HG03066 (cell line): ENCODE data around the gene CAMTA1.
A peak's percentile ranks its signal among the peaks of the same experiment; 100 is the strongest.
"Not testable (repeated sequence)": the region's sequence is repeated elsewhere in the genome, so short reads cannot be mapped to it uniquely, and the experiment has no call there.

Experiments
- ATAC-seq: cut with Tn5 transposase; IDR thresholded peaks from one replicate; pipeline ENCODE4 v1.9.1; 2021; ENCODE audit warnings: low read depth; ENCODE audit not compliant: unreplicated experiment

CAMTA1 gene

DNA sequence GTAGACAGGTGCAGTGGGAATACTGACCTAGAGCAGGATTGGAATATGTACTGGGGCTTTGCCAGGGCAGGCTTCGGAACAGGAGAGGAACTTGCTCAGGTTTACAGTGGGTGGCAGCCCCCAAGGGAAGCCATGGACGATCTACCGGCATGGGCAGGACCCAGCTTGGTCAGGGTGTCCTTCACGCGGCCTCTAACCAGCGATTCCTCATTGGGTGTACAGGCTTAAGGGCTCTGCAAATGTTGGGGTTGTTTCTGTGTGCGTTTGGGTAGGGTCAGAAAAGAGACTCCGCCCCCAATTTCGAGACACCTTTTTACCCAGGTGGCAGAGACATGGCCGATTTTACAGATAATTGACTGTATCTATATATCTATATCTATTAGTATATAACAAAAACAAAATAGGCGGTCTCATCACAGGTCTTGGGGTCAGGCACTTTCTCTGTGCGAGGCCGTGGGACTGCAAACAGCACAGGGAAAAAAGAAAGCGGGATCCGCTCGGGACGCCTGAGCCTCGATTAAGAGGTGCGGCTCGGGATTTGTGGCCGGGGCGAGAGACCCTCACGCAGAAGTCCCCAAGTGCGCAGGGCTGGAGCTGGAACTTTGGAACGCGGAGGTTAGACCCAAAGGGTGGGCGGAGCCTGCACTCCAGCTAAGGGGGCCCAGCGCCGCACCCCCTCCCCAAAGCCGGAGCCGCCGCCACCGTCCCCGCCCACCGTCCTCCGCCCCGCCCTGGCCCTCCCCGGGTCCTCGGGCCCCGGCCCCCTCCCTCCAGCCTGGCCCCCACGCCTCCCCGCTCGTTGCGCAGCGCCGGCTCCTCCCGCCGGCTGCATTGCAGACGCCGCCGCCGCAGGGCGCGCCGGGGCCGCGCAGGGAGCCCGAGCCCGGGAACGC, 918.3 kb downstream of the CAMTA1 start:
- no peak for ATAC-seq

DNA sequence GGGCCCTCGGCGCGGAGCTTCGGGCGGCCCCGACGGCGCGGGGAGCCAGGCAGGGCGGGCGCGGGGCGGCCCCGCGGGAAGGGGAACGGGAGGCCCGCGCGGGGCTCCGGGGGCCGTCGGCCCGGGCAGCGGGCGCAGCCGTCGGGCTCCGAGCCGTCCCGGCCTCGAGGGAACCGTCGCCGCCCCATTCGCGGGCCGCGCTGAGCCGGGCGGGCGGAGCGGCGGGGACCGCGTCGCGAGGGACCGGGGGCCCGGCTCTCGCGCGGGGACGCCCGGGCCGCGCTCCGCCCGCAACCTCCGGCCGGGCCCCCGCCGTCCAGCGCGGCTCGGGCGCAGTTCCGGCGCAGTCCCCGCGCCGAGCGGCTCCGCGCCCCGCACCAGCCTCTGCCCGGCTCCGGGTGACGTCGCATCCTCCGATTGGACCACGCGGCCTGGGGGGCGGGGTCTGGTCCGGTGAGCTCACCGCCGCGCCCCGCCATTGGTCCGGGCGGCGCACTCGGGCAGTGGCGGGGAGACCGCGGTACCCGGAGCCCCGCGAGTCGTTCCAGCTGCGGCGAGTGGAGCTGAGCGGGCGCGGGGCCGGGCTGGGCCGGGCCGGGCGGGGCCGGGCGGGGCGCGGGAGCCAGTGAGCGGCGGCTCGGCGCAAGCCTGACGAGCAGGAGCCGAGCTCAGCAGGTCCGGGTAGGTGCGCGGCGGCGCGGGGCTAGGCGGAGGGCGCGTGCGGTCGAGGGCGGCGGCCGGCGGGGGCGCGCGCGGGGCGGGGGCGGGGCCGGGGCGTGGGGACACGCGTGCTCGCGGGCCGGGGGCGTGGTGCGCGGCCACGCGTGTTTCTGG, 919.2 kb downstream of the CAMTA1 start:
- peak; percentile 94 for ATAC-seq

DNA sequence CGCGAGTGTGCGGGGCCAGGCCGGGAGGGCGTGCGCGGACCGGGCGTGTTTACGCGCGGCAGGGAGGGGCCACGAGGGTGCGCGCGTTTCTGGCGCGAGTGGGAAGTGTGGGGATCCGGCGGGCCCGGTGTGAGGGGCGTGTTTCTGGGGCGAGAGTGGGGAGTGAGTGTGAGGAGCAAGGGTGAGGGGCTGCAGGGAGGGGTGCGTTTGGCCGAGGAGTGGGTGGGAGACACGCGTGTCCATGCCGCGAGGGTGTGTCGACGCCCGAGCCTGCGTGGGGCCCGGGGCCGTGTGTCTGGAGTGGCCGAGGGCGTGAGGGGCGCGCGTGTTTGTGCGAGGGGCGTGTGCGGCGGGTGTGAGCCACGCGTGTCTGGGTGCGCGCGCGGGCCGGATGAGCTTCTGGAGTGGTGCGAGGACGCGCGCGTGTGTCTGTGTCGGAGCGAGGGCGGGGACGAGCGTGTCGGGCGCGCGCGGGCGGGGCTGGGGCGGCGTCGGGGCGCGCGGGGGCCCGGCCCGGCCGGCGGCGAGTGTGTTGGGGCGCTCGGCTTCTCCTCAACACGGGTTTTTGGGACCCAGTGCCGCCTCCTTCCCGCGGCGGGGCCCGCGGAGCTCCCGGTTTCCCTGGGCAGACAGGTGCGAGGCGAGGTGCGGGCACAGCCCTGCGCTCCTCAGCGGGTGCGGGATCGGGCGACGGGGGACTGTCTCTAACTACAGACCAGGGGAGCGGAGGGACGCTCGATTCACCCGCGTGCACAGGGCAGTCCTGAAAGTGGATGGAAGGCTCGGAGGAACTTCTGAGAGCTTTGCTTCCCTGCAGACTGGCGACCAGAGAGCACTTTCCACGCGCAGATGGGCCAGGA, 920.0 kb downstream of the CAMTA1 start:
- no peak for ATAC-seq

DNA sequence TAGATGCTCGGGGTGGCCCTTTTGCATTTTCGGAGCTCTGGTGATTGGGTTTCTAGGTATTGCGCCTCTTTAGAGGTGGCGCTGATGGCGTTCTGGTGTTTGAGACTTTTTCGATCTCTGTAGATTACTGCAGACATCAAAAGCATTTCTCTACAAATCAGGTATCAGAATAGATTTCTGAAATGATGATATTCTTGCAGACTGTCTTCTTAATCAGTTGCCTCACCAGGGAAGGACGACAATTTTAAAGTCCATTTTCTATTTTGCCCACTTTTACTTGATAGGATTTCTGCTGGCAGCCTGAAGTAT, 920.6 kb downstream of the CAMTA1 start:
- no peak for ATAC-seq

DNA sequence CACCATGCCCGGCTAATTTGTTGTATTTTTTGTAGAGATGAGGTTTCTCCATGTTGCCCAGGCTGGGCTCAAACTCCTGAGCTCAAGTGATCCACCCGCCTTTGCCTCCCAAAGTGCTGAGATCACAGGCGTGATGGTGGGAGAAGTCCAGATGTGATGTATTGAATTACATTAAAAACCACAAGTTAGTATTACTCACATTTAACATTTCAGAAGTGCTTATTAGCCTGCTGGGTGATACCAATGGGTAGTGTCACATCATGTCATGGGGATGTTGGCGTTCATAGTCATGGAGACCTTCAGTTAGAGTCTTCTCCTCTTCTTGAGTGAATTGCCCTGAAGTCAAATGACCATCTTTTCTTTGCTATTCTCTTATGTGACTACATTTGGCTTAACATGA, 922.3 kb downstream of the CAMTA1 start:
- no peak for ATAC-seq

DNA sequence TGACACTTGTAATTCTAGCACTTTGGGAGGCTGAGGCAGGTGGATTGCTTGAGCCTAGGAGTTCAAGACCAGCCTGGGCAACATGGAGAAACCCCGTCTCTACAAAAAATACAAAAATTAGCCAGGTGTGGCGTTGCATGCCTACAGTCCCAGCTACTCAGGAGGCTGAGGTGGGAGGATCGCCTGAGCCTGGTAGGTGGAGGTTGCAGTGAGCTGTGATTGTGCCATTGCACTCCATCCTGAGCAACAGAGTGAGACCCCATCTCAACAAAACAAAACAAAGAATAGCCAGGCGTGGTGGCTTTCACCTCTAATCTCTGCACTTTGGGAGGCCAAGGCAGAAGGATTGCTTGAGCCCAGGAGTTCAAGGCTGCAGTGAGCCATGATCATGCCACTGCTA, 922.8 kb downstream of the CAMTA1 start:
- ATAC-seq, result not testable (repeated sequence)

DNA sequence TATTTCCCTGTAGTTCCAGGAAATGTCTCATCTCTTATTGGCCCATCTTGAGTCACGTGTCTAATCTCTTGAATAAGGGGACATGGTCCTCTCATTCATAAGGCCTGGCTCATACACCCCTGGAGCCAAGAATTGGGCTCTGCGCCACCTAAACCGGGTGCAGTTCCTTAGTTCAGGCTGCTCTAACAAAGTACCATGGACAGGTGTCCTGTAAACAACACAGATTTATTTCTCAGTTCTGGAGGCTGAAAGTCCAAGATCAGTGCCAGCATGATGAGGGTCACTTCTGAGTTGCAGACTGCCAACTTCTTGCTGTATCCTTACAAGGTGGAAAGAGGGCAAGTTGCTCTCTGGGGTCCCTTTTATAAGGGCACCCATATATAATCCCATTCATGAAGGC, 925.6 kb downstream of the CAMTA1 start:
- ATAC-seq, result no peak

DNA sequence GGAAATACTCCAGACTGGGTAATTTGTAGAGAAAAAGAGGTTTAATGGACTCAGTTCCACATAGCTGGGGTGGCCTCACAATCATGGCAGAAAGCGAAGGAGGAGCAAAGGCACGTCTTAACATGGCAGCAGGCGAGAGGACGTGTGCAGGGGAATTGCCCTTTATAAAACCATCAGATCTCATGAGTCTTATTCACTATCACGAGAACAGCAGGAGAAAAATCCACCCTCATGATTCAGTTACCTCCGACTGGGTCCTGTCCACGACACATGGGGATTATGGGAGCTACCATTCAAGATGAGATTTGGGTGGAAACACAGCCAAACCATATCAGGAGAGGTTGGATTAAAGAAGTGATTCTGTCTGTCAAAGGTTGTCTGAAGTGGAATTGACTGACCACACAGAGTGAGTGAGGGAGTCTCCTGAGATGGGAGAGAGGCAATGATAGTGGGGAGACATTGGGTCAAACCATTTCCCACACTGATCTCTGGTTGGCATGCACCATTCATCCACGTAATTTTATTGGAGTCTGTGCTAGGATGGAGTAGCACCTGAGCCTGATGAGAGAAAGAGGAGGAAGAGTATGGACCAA, 927.6 kb downstream of the CAMTA1 start:
- ATAC-seq, result no peak

DNA sequence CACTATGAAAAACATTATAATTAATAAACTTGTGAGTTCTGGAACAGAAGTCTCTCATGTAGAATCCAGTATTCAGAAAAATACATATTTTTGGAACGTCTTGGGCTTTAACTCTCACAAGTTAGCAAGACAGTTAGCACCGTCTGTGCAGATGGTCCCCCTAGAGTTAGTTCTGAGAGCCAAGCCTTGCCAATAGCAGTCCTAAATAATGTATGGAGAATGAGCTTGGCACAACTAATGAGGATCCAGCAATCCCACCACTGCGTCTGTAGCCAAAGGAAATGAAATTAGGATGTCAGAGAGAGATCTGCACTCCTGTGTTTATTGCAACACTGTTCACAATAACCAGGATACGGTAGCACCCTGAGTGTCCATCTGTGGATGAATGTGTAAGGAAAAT, 931.3 kb downstream of the CAMTA1 start:
- ATAC-seq, result no peak

DNA sequence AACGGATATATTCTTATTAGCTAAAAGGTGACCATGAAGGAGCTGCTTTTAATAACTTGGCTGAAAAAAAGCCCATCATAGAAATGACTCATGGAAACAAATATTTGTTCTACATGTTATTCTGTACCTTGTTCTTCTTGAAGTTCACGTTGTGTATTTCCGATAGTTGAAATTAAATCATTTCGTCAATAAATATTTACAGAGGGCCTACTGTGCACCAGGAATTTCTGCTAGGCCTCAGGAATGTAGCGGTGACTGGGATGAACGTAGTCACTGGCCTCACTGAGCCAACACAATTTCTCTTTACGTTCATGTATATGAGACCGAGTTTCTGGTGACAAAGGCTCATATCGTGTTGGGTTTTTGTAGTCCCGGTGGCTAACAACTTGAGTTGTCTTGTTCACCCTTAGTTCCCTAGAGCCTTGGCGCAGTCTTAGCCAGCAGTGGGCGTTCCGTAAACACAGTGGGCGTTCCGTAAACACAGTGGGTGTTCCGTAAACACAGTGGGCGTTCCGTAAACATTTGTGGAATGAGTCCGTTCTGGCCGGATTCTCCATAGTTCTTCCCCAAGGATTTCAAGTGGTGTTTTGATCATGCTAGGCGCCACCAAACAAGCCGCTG, 932.6 kb downstream of the CAMTA1 start:
- ATAC-seq, result no peak

DNA sequence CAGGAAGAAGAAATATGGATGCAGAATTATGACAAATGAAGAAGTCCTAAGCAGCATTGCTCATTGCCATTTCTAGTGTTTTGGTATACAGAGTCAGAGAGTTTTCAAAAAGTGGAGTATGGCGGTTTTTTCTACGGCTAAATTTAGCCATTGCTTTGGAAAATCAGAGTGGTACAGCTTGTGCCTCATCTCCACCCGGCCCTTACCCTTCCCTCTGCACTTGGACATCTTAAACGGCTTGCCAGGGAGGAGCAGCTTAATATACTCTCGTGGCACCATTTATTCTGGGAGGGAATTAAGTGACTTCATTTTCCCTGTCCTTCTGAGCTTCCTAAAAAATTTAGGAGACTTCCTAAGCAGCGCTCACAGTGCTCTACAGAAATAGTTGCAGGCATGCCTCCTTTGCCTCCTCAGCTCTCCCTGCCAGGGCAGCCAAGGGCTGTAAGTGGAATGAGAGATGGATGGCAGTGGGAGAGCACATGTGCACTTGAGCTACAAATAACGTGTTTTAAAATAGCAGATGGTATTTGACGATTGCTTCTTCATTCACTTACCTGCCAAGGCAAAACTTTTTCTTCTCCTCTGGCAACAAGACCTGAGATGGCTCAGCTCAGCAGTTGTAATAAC, 934.3 kb downstream of the CAMTA1 start:
- ATAC-seq, result no peak

DNA sequence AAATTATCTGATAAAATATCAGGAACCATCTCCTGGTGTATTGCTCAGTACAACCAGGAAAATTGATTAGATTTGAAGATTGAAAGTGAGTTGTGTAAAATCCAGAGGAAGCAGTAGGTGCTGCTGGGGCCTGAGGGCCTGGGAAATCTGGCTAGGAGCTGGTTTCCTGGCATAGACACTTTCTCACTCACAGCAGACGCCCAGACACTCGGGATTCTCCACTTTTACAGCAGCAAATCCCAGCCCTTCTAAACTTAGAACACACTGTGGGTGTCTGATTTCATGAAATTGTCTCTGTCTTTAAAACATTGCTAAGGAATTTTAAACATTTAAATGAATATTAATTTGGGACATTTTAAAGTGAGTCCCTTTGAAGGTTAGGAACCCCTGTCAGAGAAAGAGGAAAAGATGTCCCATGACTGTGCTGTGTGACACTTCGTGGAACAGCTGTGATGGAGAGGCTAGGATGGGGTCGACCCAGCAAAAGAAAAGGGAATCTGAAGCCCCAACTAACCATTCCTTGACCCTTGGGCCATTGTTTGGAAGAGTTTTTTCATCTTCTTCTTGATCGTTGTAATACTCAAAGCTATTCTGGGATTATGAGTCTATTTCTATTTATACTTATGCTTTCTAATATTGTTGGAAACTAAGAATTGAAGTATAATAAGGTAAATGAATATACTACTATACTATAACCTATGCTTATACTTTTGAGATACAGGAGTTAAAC, 936.9 kb downstream of the CAMTA1 start:
- no peak for ATAC-seq

DNA sequence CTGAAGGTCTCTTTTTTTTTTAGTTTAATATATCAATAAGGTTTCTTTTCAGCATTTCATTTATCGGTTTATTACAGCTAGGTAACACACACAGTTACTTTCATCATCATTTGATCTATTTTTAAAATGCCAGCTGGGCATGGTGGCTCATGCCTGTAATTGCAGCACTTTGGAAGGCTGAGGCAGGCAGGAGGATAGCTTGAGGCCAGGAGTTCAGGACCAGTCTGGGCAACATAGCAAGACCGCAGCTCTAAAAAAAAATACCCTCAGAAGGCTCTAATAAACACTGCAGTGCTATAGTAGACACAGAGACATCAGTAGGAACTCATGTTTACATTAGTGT, 937.4 kb downstream of the CAMTA1 start:
- ATAC-seq, result no peak

DNA sequence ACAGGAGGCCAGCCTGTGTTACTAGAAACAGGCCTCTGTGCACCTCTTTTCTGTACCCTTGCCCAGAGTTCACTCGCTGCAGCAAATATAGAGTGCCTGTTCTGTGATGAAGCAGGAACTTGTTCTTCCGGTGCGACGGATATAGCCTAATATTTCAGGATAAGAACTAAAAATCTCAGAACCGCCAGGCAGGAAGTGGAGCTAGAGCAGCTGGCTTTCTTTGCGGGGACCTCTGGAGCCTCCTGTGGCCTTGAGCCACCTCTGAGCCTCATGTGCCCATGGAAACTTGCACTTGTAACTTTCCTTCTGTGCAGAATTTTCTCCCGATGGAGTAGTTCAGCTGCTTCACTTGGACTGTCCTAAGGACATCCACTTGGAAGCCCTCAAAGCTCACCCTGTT, 941.4 kb downstream of the CAMTA1 start:
- ATAC-seq, result no peak

DNA sequence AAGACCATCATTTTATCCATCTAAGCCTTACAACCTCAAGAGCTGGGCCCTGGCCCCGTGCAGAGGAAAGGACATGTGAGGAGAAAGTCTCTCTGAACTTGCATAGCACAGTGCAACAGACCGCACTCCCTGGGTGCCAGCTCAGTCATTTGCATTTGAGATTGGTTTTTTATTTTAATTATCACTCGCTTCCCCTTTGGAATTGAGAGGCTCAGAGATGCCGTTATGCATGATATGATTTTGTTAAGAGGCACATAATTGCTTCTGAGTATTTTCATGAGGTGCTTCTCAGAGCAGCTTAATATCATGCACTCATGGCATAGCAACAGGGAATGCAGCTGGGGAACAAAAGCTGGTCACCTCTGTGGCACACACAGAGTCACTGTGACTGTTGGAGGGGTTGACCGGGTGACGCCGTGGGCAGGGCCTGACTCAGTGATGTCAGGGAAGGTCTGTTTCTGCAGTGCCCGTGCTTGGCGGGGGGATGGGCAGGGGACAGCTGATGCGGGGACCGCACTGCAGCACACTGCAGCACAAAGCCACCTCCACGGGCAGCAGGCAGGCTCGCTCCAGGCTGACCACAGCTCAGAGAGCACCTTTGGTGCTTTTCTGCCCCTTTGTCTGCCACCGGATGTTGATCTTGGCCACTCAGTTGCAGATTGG, 942.7 kb downstream of the CAMTA1 start:
- ATAC-seq, result no peak

DNA sequence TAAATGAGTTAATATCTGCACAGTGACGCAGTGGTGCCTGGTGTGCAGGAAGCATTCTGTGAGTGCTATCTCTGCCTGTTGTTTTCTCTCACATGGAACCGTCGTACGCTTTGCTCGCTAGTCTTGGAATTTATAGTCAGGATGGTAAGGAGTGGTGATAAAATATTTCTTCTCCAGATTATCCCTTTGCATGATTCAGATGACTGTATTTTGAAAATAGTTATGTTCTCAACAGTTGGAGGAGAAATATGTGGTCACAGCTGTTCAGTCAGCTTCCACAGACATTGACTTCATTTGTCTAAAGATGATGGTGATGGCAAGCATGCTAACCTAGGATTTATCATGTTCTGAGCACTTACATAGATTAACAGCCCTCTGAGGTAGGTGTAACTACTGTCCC, 944.5 kb downstream of the CAMTA1 start:
- no peak for ATAC-seq

DNA sequence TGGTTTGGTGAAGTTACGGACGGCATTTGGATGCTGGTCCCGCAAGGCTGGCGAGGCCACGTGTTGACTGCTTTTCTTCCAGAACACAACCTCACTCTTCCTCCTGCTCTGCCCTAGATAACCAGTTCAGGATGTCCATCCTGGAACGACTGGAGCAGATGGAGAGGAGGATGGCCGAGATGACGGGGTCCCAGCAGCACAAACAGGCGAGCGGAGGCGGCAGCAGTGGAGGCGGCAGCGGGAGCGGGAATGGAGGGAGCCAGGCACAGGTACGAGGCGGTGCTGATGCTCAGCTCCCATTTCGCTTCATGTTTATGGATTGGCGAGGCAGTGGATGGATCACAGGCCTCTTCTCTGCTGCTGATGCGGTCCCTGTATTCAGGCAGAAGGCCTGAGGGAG, 947.1 kb downstream of the CAMTA1 start:
- ATAC-seq, result no peak

DNA sequence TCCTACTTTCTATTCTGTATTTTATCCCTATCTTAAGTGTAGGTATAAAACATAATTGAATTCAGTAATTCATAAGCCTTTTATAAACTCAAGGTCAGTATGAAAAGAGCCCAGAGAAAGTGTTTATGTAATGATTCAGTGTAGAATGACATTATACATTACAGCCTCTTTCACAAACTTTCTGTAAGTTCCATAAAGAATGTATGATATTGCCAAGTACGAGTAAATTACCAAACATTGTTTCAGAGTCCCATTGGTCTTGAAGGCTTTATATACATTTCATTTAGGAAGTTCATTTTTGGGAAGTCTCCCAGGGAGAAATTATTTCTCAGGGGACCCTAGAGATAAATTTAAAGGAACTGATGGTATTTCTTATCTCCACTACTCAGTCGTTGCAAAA, 948.0 kb downstream of the CAMTA1 start:
- ATAC-seq, result no peak

DNA sequence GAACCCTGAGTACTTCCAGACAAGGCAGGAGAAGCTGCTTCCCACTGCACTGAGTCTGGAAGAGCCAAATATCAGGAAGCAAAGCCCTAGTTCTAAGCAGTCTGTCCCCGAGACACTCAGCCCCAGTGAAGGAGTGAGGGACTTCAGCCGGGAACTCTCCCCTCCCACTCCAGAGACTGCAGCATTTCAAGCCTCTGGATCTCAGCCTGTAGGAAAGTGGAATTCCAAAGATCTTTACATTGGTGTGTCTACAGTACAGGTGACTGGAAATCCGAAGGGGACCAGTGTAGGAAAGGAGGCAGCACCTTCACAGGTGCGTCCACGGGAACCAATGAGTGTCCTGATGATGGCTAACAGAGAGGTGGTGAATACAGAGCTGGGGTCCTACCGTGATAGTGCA, 952.8 kb downstream of the CAMTA1 start:
- no peak for ATAC-seq
